GM21619 (cell line): ENCODE measurements around the gene KRTAP5-5.
"Not testable (repeated sequence)": the region's sequence is repeated elsewhere in the genome, so short reads cannot be mapped to it uniquely, and the experiment has no call there.

ENCODE experiments used
- ATAC-seq: cut with Tn5 transposase; IDR thresholded peaks from one replicate; pipeline ENCODE4 v1.9.1; 2021; ENCODE audit not compliant: unreplicated experiment

Gene KRTAP5-5

GRCh38 chr11:1629326-1630185 lies at the start of gene KRTAP5-5:
Gene KRTAP5-5 (plus strand): TSS chr11:1629775. CDS start chr11:1629841, 66 bp downstream.
- ATAC-seq: no peak

GRCh38 chr11:1581976-1582375 lies 47.6 kb upstream of the KRTAP5-5 start:
- ATAC-seq: no peak

- not testable (repeated sequence) for ATAC-seq
Observed at GRCh38 chr11:1582909-1583308, 46.7 kb upstream of the KRTAP5-5 start.

GRCh38 chr11:1584661-1585370 lies 44.8 kb upstream of the KRTAP5-5 start, which contains the start of gene KRTAP5-1:
Gene KRTAP5-1 (minus strand): TSS chr11:1585283. CDS start chr11:1585249, 34 bp downstream.
- not testable (repeated sequence) for ATAC-seq

- ATAC-seq: no peak
Observed at GRCh38 chr11:1586699-1587098, 42.9 kb upstream of the KRTAP5-5 start.

GRCh38 chr11:1589191-1589963 lies 40.2 kb upstream of the KRTAP5-5 start:
- not testable (repeated sequence) for ATAC-seq

- no peak for ATAC-seq
Observed at GRCh38 chr11:1589996-1590395, 39.6 kb upstream of the KRTAP5-5 start.

- no peak for ATAC-seq
Observed at GRCh38 chr11:1592628-1593027, 36.9 kb upstream of the KRTAP5-5 start.

GRCh38 chr11:1595994-1596575 lies 33.5 kb upstream of the KRTAP5-5 start:
- not testable (repeated sequence) for ATAC-seq

GRCh38 chr11:1596576-1597121 lies 32.9 kb upstream of the KRTAP5-5 start:
- not testable (repeated sequence) for ATAC-seq

GRCh38 chr11:1597331-1597993 lies 32.1 kb upstream of the KRTAP5-5 start:
- ATAC-seq: no peak

GRCh38 chr11:1597994-1598380 lies 31.6 kb upstream of the KRTAP5-5 start, which contains the start of gene KRTAP5-2:
Gene KRTAP5-2 (minus strand): TSS chr11:1598294. CDS start chr11:1598250, 44 bp downstream.
- no peak for ATAC-seq

- ATAC-seq: not testable (repeated sequence)
Observed at GRCh38 chr11:1598406-1598805, 31.2 kb upstream of the KRTAP5-5 start.

GRCh38 chr11:1598816-1599215 lies 30.8 kb upstream of the KRTAP5-5 start:
- ATAC-seq: no peak

GRCh38 chr11:1600626-1601025 lies 28.9 kb upstream of the KRTAP5-5 start:
- no peak for ATAC-seq

GRCh38 chr11:1601663-1602062 lies 27.9 kb upstream of the KRTAP5-5 start:
- not testable (repeated sequence) for ATAC-seq

- ATAC-seq: no peak
Observed at GRCh38 chr11:1603629-1604028, 25.9 kb upstream of the KRTAP5-5 start.

- no peak for ATAC-seq
Observed at GRCh38 chr11:1604181-1604580, 25.4 kb upstream of the KRTAP5-5 start.

- no peak for ATAC-seq
Observed at GRCh38 chr11:1604711-1605110, 24.9 kb upstream of the KRTAP5-5 start.

- peak; percentile 96 for ATAC-seq
Observed at GRCh38 chr11:1605923-1606322, 23.7 kb upstream of the KRTAP5-5 start.
